ENCODE data around the gene BPNT1.

The BPNT1 gene

GRCh38 chr1:220067269-220068204 is 22.1 kb downstream of the BPNT1 start:
- TF ChIP-seq CTCF (IDR thresholded peaks at IDR 0.05) (no peak), ZFX (IDR thresholded peaks at IDR 0.05; ENCODE audit: borderline replicate concordance) (no peak)
- no peak overlapping the region for H3K27ac ChIP-seq

GRCh38 chr1:220062629-220063028 is 27.0 kb downstream of the BPNT1 start:
- TF ChIP-seq CTCF (IDR thresholded peaks at IDR 0.05) (no peak), ZFX (IDR thresholded peaks at IDR 0.05; ENCODE audit: borderline replicate concordance) (no peak)
- H3K27ac ChIP-seq: no peak overlapping the region

GRCh38 chr1:220060876-220061275 is 28.7 kb downstream of the BPNT1 start:
- no peak for TF ChIP-seq CTCF (IDR thresholded peaks at IDR 0.05)
- no peak for TF ChIP-seq ZFX (IDR thresholded peaks at IDR 0.05; ENCODE audit: borderline replicate concordance)
- H3K27ac ChIP-seq: no peak overlapping the region

- H3K27ac ChIP-seq: no peak overlapping the region
- no peak for TF ChIP-seq ZFX (IDR thresholded peaks at IDR 0.05; ENCODE audit: borderline replicate concordance)
- TF ChIP-seq CTCF (IDR thresholded peaks at IDR 0.05): no peak
Measured at GRCh38 chr1:220056374-220056773, 33.2 kb downstream of the BPNT1 start.

GRCh38 chr1:220046052-220046930 is 43.3 kb downstream of the BPNT1 start, which contains the start of gene EPRS1:
TSS of gene EPRS1 (minus strand) at chr1:220046505. CDS start at chr1:220046388, 117 bp downstream.
- peak within 1 kb of the TSS; percentile 94 for H3K27ac ChIP-seq
- TF ChIP-seq CTCF (IDR thresholded peaks at IDR 0.05) (peak; percentile 85), ZFX (IDR thresholded peaks at IDR 0.05; ENCODE audit: borderline replicate concordance) (no peak)

GRCh38 chr1:220045356-220046051 is 44.1 kb downstream of the BPNT1 start:
- peak overlapping the region; percentile 94 for H3K27ac ChIP-seq
- TF ChIP-seq CTCF (IDR thresholded peaks at IDR 0.05) (no peak), ZFX (IDR thresholded peaks at IDR 0.05; ENCODE audit: borderline replicate concordance) (no peak)

Measured in 22Rv1 (cell line).